Ascending aorta (tissue), 2 donors: Measurements from ENCODE around the gene COL9A1. TPM values are rescaled to one million over a fixed set of nuclear protein-coding genes. Genes with fewer than 3 reads are reported as not detected.

Source experiments
- DNase-seq, 2 donors: peaks; one replicate each; pipeline ENCODE4 v3.0.0-alpha.2; 2019; ENCODE audit warnings: low spot score in 2 of 2
- H3K27ac ChIP-seq, 2 donors: fragments of 200-600 bp; sonication (generic); one replicate each; pipeline ENCODE4 v1.5.1; 2016 to 2017; ENCODE audit warnings: mild to moderate bottlenecking in 1 of 2
- H3K27me3 ChIP-seq: fragments of 200-600 bp; sonication (generic); one replicate; pipeline ENCODE4 v1.5.1; 2017
- H3K36me3 ChIP-seq, 2 donors: fragments of 200-600 bp; sonication (generic); one replicate each; pipeline ENCODE4 v1.5.1; 2016
- H3K4me1 ChIP-seq, 2 donors: fragments of 200-600 bp; sonication (generic); one replicate each; pipeline ENCODE4 v1.5.1; 2016 to 2017; ENCODE audit warnings: mild to moderate bottlenecking in 1 of 2
- H3K4me3 ChIP-seq, 2 donors: fragments of 200-600 bp; sonication (generic); one replicate each; pipeline ENCODE4 v1.5.1; 2016 to 2017; ENCODE audit warnings: mild to moderate bottlenecking in 1 of 2
- H3K9me3 ChIP-seq, 2 donors: fragments of 200-600 bp; sonication (generic); one replicate each; pipeline ENCODE4 v1.5.1; 2016
- CTCF ChIP-seq, 3 experiments: fragments of 200-600 bp in 2 of 3; fragments of 450-650 bp in 1 of 3; sonication (generic) in 2 of 3; IDR thresholded peaks; one replicate each; pipeline ENCODE4 v1.5.1; 2016 to 2019; ENCODE audit warnings: antibody characterized with exemption in 3 of 3, mild to moderate bottlenecking in 1 of 3, moderate library complexity in 1 of 3
- intact Hi-C: fragments of 100-400 bp; cut with DNase I; formaldehyde crosslinking; loops from one replicate; pipeline ENCODE4 v1.15.1; 2023
- total RNA-seq: library from RNA; depleted of rRNA; stranded (reverse); fragments of >200 nt; gene quantifications from one replicate; pipeline ENCODE4 v1.1.0, GENCODE V29; 2016

COL9A1 gene
- total RNA-seq, 1 donor from 2014 or later, result 0.21 TPM

- intact Hi-C loops, result no loop called here
- no peak for DNase-seq
- Histone ChIP-seq H3K27me3 (no peaks in the 10 kb centered on the region), H3K4me3 (no peak overlapping the region), H3K9me3 (no peaks in the 10 kb centered on the region), H3K4me1 (no peaks in the 10 kb centered on the region), H3K27ac (no peak overlapping the region), H3K36me3 (no peaks in the 10 kb centered on the region)
- TF ChIP-seq CTCF (IDR thresholded peaks at IDR 0.05), result no peak
These were observed 122.5 kb downstream of the COL9A1 start for GRCh38 chr6:70180183-70180900.

GRCh38 chr6:70176842-70177550 lies 125.9 kb downstream of the COL9A1 start:
- no peaks in the 10 kb centered on the region for H3K27me3 ChIP-seq
- intact Hi-C loops, result no loop called here
- no peak for TF ChIP-seq CTCF (IDR thresholded peaks at IDR 0.05)
- no peaks in the 10 kb centered on the region for H3K9me3 ChIP-seq
- no peak overlapping the region for H3K27ac ChIP-seq
- no peaks in the 10 kb centered on the region for H3K4me1 ChIP-seq
- no peak for DNase-seq
- H3K36me3 ChIP-seq, result no peaks in the 10 kb centered on the region
- no peak overlapping the region for H3K4me3 ChIP-seq

GRCh38 chr6:70175770-70176169 lies 127.1 kb downstream of the COL9A1 start:
- TF ChIP-seq CTCF (IDR thresholded peaks at IDR 0.05), result no peak
- Histone ChIP-seq H3K9me3 (no peaks in the 10 kb centered on the region), H3K27ac (no peak overlapping the region), H3K4me3 (no peak overlapping the region), H3K4me1 (no peaks in the 10 kb centered on the region), H3K36me3 (no peaks in the 10 kb centered on the region), H3K27me3 (no peaks in the 10 kb centered on the region)
- intact Hi-C loops, result no loop called here
- no peak for DNase-seq

GRCh38 chr6:70172252-70172651 lies 130.6 kb downstream of the COL9A1 start:
- no peak for TF ChIP-seq CTCF (IDR thresholded peaks at IDR 0.05)
- Histone ChIP-seq H3K27me3 (no peaks in the 10 kb centered on the region), H3K4me3 (no peak overlapping the region), H3K36me3 (no peaks in the 10 kb centered on the region), H3K4me1 (no peaks in the 10 kb centered on the region), H3K9me3 (no peaks in the 10 kb centered on the region), H3K27ac (no peak overlapping the region)
- intact Hi-C loops, result no loop called here
- DNase-seq, result no peak

- no peak for TF ChIP-seq CTCF (IDR thresholded peaks at IDR 0.05)
- intact Hi-C loops, result no loop called here
- Histone ChIP-seq H3K4me1 (no peaks in the 10 kb centered on the region), H3K36me3 (no peaks in the 10 kb centered on the region), H3K9me3 (no peaks in the 10 kb centered on the region), H3K27ac (no peak overlapping the region), H3K27me3 (no peaks in the 10 kb centered on the region), H3K4me3 (no peak overlapping the region)
- no peak for DNase-seq
These were observed 131.6 kb downstream of the COL9A1 start for GRCh38 chr6:70171236-70171635.
